Measurements from ENCODE around the gene FRMD5.

Gene FRMD5

GRCh38 chr15:43931119-43931518, 264.0 kb downstream of the FRMD5 start:
- DNase-seq (ENCODE audit: low read depth in 2 of 2, low spot score in 1 of 2), result no peak

- no peak for DNase-seq (ENCODE audit: low read depth in 2 of 2, low spot score in 1 of 2)
Measured at GRCh38 chr15:43930556-43930955, 264.5 kb downstream of the FRMD5 start.

GRCh38 chr15:43930079-43930478, 265.0 kb downstream of the FRMD5 start:
- DNase-seq (ENCODE audit: low read depth in 2 of 2, low spot score in 1 of 2), result no peak

- no peak for DNase-seq (ENCODE audit: low read depth in 2 of 2, low spot score in 1 of 2)
Measured at GRCh38 chr15:43928152-43928551, 266.9 kb downstream of the FRMD5 start.

GRCh38 chr15:43927203-43927602, 267.9 kb downstream of the FRMD5 start:
- DNase-seq (ENCODE audit: low read depth in 2 of 2, low spot score in 1 of 2), result no peak

- DNase-seq (ENCODE audit: low read depth in 2 of 2, low spot score in 1 of 2), result no peak
Measured at GRCh38 chr15:43923553-43923952, 271.5 kb downstream of the FRMD5 start.

- DNase-seq (ENCODE audit: low read depth in 2 of 2, low spot score in 1 of 2), result no peak
Measured at GRCh38 chr15:43922021-43922420, 273.1 kb downstream of the FRMD5 start.

- DNase-seq (ENCODE audit: low read depth in 2 of 2, low spot score in 1 of 2), result no peak
Measured at GRCh38 chr15:43920815-43921214, 274.3 kb downstream of the FRMD5 start.

- no peak for DNase-seq (ENCODE audit: low read depth in 2 of 2, low spot score in 1 of 2)
Measured at GRCh38 chr15:43920254-43920600, 274.8 kb downstream of the FRMD5 start.

- no peak for DNase-seq (ENCODE audit: low read depth in 2 of 2, low spot score in 1 of 2)
Measured at GRCh38 chr15:43919540-43920253, 275.4 kb downstream of the FRMD5 start.

- DNase-seq (ENCODE audit: low read depth in 2 of 2, low spot score in 1 of 2), result no peak
Measured at GRCh38 chr15:43918717-43919116, 276.4 kb downstream of the FRMD5 start.

- no peak for DNase-seq (ENCODE audit: low read depth in 2 of 2, low spot score in 1 of 2)
Measured at GRCh38 chr15:43916326-43916660, 278.8 kb downstream of the FRMD5 start.

GRCh38 chr15:43915631-43916325, 279.3 kb downstream of the FRMD5 start:
- no peak for DNase-seq (ENCODE audit: low read depth in 2 of 2, low spot score in 1 of 2)

GRCh38 chr15:43913941-43914340, 281.1 kb downstream of the FRMD5 start:
- no peak for DNase-seq (ENCODE audit: low read depth in 2 of 2, low spot score in 1 of 2)

GRCh38 chr15:43913026-43913780, 281.9 kb downstream of the FRMD5 start:
- no peak for DNase-seq (ENCODE audit: low read depth in 2 of 2, low spot score in 1 of 2)

GRCh38 chr15:43912208-43912607, 282.9 kb downstream of the FRMD5 start:
- DNase-seq (ENCODE audit: low read depth in 2 of 2, low spot score in 1 of 2), result no peak

GRCh38 chr15:43911235-43911781, 283.8 kb downstream of the FRMD5 start:
- no peak for DNase-seq (ENCODE audit: low read depth in 2 of 2, low spot score in 1 of 2)

GRCh38 chr15:43908516-43909050, 286.5 kb downstream of the FRMD5 start:
- no peak for DNase-seq (ENCODE audit: low read depth in 2 of 2, low spot score in 1 of 2)

- DNase-seq (ENCODE audit: low read depth in 2 of 2, low spot score in 1 of 2), result no peak
Measured at GRCh38 chr15:43905755-43906154, 289.3 kb downstream of the FRMD5 start.

- peak in 1 of 2 donors; percentile 17 for DNase-seq (ENCODE audit: low read depth in 2 of 2, low spot score in 1 of 2)
Measured at GRCh38 chr15:43903864-43904290, 291.2 kb downstream of the FRMD5 start.

- DNase-seq (ENCODE audit: low read depth in 2 of 2, low spot score in 1 of 2), result no peak
Measured at GRCh38 chr15:43901495-43901894, 293.6 kb downstream of the FRMD5 start.

- no peak for DNase-seq (ENCODE audit: low read depth in 2 of 2, low spot score in 1 of 2)
Measured at GRCh38 chr15:43900996-43901395, 294.1 kb downstream of the FRMD5 start.
